ENCODE data around the gene EPHA3. TPM values are rescaled to one million over a fixed set of nuclear protein-coding genes. Genes with fewer than 3 reads are reported as not detected.

The EPHA3 gene
- total RNA-seq, 2 donors from 2014 or later: 15.5 to 28.6 TPM

- intact Hi-C loops (cut with DNase I): loop anchor here in 1 of 2 donors (1.0 kb wide), 1 partner anchor 8 kb away; no protein-coding TSS in a partner anchor
Measured at GRCh38 chr3:89216016-89216739, 108.8 kb downstream of the EPHA3 start.

DNA sequence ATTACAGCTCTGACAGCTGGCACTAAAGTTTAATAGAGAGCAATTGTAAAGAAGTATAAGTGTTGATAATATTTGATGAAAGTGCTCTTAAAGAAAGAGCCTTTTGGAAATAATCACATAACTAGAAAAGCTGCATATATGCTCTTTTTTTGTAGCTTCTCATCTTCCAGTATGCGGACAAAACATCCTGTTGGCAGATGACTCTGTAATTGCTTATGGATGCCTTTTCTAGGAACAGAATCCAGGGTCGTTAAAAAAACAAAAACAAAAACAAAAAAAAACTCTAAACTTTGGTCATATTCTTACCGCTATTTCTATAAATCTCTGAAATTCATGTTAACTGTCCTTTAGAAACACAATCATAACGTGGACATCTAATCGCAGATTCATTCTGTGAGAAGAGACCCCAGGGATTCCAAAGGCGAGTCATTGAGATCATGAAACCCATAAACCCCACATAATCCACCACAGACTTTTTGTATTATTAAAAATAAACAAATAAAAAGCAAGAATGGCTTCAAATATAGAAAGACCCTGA, 109.8 kb downstream of the EPHA3 start:
- DNase-seq (ENCODE audit: low spot score): no peak
- intact Hi-C loops (cut with DNase I): no loop called here

More at GRCh38 chr3:89216016-89216739, 108.8 kb downstream of the EPHA3 start:
- no peak for DNase-seq (ENCODE audit: low spot score)

GRCh38 chr3:89221924-89222323, 114.5 kb downstream of the EPHA3 start:
- intact Hi-C loops (cut with DNase I): no loop called here
- DNase-seq (ENCODE audit: low spot score): no peak

GRCh38 chr3:89223188-89223587, 115.8 kb downstream of the EPHA3 start:
- intact Hi-C loops (cut with DNase I): no loop called here

GRCh38 chr3:89227218-89227617, 119.8 kb downstream of the EPHA3 start:
- DNase-seq (ENCODE audit: low spot score): no peak
- intact Hi-C loops (cut with DNase I): no loop called here

More at GRCh38 chr3:89223188-89223587, 115.8 kb downstream of the EPHA3 start:
- DNase-seq (ENCODE audit: low spot score): no peak

GRCh38 chr3:89227634-89228033, 120.2 kb downstream of the EPHA3 start:
- intact Hi-C loops (cut with DNase I): no loop called here
- no peak for DNase-seq (ENCODE audit: low spot score)

GRCh38 chr3:89232155-89232554, 124.7 kb downstream of the EPHA3 start:
- no peak for DNase-seq (ENCODE audit: low spot score)
- intact Hi-C loops (cut with DNase I): no loop called here

DNA sequence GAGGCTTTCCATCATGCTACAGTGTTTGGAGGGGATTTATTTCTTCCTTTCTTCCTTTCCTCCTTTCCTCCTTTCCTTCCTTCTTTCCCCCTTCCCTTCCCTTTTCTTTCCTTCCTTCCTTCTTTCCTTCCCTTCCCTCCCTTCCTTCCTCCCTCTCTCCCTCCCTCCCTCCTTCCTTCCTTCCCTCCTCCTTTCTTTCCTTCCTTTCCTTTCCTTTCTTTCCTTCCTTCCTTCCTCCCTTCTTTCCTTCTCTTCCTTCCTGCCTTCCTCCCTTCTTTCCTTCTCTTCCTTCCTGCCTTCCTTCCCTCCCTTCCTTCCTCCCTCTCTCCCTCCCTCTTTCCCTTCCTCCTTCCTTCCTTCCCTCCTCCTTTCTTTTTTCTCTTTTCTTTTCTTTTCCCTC, 127.2 kb downstream of the EPHA3 start:
- DNase-seq (ENCODE audit: low spot score): no peak
- intact Hi-C loops (cut with DNase I): no loop called here

GRCh38 chr3:89238846-89239245, 131.4 kb downstream of the EPHA3 start:
- no peak for DNase-seq (ENCODE audit: low spot score)
- intact Hi-C loops (cut with DNase I): no loop called here

DNA sequence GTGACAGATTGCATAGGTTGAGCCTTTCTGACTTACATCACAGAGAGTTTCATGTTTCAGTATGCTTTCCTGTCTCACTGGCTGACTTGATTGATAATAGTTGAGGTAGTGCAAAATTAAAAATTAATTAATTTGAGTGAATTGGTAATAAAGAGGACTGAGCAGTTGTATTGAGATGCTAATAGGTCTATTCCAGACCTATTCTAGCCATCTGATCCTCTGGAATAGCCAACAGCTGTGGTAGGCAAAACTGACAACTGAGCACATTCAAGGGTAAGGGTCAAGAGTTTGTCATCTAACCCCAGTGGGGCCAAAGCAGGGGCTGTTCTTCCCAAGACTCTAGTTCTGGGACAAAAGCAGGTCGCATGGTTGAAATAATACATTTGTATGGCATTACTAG, 132.4 kb downstream of the EPHA3 start:
- intact Hi-C loops (cut with DNase I): loop anchor here in 1 of 2 donors (2.0 kb wide), 1 partner anchor 53 kb away; no protein-coding TSS in a partner anchor
- no peak for DNase-seq (ENCODE audit: low spot score)

GRCh38 chr3:89245612-89246011, 138.2 kb downstream of the EPHA3 start:
- intact Hi-C loops (cut with DNase I): no loop called here
- no peak for DNase-seq (ENCODE audit: low spot score)

GRCh38 chr3:89246326-89246725, 138.9 kb downstream of the EPHA3 start:
- intact Hi-C loops (cut with DNase I): no loop called here
- no peak for DNase-seq (ENCODE audit: low spot score)

DNA sequence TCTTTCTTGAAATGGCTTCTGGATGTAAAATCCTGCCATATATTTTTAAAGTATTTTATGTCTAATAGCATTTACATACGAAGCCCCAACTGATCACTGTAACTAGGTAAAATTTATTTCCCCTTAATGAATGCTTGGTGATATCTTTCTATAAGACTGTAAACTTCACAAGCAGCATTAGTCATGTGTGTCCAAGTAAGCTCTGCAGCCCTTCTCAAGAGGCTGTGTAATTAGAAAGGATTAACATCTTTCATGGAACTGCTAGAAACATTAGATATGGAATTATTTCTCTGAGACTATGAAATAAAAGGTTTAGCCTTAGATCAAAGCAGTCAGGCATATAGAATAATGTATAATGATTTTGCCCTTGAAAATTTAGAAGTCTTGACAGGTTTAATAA, 143.3 kb downstream of the EPHA3 start:
- intact Hi-C loops (cut with DNase I): no loop called here
- DNase-seq (ENCODE audit: low spot score): no peak

DNA sequence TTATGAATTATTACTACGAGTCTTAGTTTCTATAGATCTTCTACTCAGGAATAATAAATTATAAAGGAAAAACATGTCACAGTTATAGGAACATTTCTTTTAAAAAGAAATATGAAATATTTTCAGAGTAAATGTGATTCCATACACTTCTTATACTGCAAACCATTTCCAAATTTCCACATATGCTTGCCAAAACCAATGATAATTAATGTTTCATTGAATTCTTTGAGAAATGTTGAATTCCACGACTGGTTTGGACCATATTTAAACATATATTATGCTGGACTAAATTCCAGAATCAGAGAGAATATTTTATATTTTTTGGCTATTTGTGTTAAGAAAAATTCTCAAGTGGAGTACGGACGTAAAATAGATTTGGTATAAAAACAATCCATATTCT, 144.6 kb downstream of the EPHA3 start:
- intact Hi-C loops (cut with DNase I): no loop called here
- DNase-seq (ENCODE audit: low spot score): no peak

DNA sequence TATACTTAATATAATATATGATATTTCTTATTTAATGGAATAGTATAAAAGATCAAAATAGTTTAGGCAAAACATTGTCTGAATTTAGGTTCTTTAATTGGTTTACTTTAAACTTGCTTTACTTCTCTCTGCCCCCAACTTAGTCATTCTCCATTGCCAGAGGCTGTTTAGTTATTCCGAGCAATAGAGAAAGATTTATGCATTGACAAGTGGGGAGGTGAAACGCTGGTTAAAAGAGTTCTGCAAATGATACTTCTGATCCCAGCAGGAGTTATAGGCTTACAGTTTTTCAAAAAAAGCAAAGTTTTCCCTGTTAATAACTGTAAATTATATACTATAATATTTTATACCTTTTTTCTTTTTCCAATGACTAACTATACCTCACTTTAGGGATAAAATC, 145.4 kb downstream of the EPHA3 start:
- no peak for DNase-seq (ENCODE audit: low spot score)
- intact Hi-C loops (cut with DNase I): no loop called here

DNA sequence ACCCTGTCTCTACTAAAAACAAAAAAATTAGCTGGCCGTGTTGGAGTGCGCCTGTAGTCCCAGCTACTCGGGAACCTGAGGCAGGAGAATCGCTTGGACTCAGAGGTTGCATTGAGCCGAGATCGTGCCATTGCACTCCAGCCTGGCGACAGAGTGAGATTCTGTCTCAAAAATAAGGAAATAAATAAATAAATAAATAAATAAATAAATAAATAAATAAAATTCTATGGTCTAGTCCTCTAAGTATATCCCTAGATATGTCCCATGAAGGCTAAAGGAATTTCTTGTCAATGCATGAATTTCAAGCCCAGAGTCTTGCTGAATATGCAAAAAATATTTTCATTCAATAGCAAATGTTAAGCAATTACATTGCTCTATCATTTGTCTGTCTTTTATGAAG, 149.0 kb downstream of the EPHA3 start:
- intact Hi-C loops (cut with DNase I): no loop called here
- DNase-seq (ENCODE audit: low spot score): no peak

DNA sequence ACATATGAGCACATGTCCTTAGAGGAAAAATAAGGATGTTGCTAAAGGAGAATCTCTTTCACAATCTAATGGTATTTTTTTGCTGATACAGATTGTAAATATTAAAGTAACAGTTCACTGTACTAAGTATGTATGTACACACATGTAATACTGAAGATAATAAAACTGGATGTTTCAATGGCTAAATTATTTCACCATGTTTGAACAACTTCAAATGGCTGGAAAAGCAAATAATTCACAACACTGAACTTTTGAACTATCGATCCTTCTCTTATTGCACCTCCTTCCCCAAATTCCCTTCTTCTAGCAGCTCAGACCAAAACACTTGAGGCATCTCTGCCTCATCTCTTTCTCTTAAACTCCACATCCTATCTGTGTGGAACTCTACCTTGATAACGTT, 149.5 kb downstream of the EPHA3 start:
- intact Hi-C loops (cut with DNase I): no loop called here
- no peak for DNase-seq (ENCODE audit: low spot score)

- intact Hi-C loops (cut with DNase I): no loop called here
- no peak for DNase-seq (ENCODE audit: low spot score)
Measured at GRCh38 chr3:89260721-89261120, 153.3 kb downstream of the EPHA3 start.

GRCh38 chr3:89261673-89262072, 154.3 kb downstream of the EPHA3 start:
- DNase-seq (ENCODE audit: low spot score): no peak
- intact Hi-C loops (cut with DNase I): no loop called here

DNA sequence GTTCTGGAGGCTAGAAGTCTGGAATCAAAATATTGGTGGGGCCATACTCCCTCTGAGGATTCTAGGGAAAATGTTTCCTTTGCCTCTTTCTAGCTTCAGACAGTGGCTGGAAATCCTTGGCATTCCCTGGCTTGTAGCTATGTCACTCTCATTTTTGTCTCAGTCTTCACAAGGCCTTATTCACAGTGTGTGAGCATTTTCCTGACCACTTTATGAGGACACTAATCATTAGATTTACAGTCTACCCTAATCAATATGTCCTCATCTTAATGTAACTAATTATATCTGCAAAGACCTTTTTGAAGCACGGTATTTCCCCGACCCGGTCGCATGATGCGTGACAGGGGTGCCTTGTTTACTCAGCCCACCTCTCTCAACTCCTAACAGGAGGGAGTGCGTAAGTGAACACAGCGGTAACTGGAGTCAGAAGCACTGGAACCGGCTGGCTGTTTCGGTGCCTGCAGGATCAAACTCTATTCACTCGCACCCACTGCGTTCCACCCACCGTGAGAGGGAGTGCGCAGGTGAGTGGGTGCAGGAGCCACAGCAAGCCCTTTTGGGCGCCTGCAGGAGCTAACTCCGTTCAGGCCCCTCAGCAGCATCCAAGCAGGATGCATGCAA, 155.0 kb downstream of the EPHA3 start:
- intact Hi-C loops (cut with DNase I): no loop called here
- peak; percentile 59 for DNase-seq (ENCODE audit: low spot score)

GRCh38 chr3:89264037-89264560, 156.7 kb downstream of the EPHA3 start:
- no peak for DNase-seq (ENCODE audit: low spot score)
- intact Hi-C loops (cut with DNase I): no loop called here
